Small intestine (tissue), 7 donors: Measurements from ENCODE around the gene SRP9. TPM values are rescaled to one million over a fixed set of nuclear protein-coding genes. Genes with fewer than 3 reads are reported as not detected.

Experiments used
- DNase-seq, 2 donors: peaks; one replicate each; pipeline versions ENCODE4 v3.0.0 to v3.0.0-alpha.2; 2013
- FAIRE-seq: peaks from 2 replicates; lab custom pipeline; 2012; peaks lifted over from hg19 to GRCh38; lab: Jason Lieb, UNC
- H3K27ac ChIP-seq, 3 donors: one replicate each; pipeline ENCODE4 v1.5.1; 2013; ENCODE audit warnings: low read length in 2 of 3, mild to moderate bottlenecking in 2 of 3, control low read depth in 1 of 3, inconsistent platforms in 1 of 3, low read depth in 1 of 3, moderate library complexity in 1 of 3
- H3K27me3 ChIP-seq, 3 donors: one replicate each; pipeline ENCODE4 v1.6.1; 2013; ENCODE audit warnings: low read length in 3 of 3, inconsistent platforms in 1 of 3; ENCODE audit not compliant: control insufficient read depth in 3 of 3, insufficient read depth in 3 of 3
- H3K36me3 ChIP-seq, 3 donors: one replicate each; pipeline ENCODE4 v1.6.1; 2013; ENCODE audit warnings: low read length in 3 of 3, inconsistent platforms in 1 of 3, low read depth in 1 of 3, mild to moderate bottlenecking in 1 of 3, moderate library complexity in 1 of 3; ENCODE audit not compliant: control insufficient read depth in 3 of 3, insufficient read depth in 2 of 3
- H3K4me1 ChIP-seq, 3 donors: one replicate each; pipeline ENCODE4 v1.6.1; 2013; ENCODE audit warnings: low read length in 2 of 3, inconsistent platforms in 1 of 3, low read depth in 1 of 3, mild to moderate bottlenecking in 1 of 3, moderate library complexity in 1 of 3; ENCODE audit not compliant: control insufficient read depth in 3 of 3, insufficient read depth in 2 of 3
- H3K4me3 ChIP-seq, 3 donors: one replicate each; pipeline ENCODE4 v1.5.1; 2013; ENCODE audit warnings: low read length in 3 of 3, control low read depth in 1 of 3, inconsistent platforms in 1 of 3, low read depth in 1 of 3, mild to moderate bottlenecking in 1 of 3, moderate library complexity in 1 of 3
- H3K9me3 ChIP-seq, 2 donors: one replicate each; pipeline ENCODE4 v1.6.1; 2013; ENCODE audit warnings: low read depth in 1 of 2, low read length in 1 of 2; ENCODE audit not compliant: control insufficient read depth in 2 of 2, insufficient read depth in 1 of 2
- WGBS, 3 donors: extraction: QIAGEN DNeasy Blood & Tissue Kit; methylation state at CpG; one replicate each; pipeline ENCODE4 v1.1.7; 2013; 5-methylcytosine and 5-hydroxymethylcytosine counted together
- polyA plus RNA-seq, 4 donors: library from polyadenylated mRNA; stranded (reverse) in 3 of 4; unstranded in 1 of 4; fragments of 200-250 nt in 3 of 4; fragments of 120-200 nt in 1 of 4; gene quantifications; one replicate each; pipeline versions ENCODE4 v1.2.1 to v1.2.3, GENCODE V29; 2013
- donor health status: healthy with polysubstance abuse.
- donor health status: control.
- donor health status: control.
- donor health status: Bipolar disorder and iron deficiency.
- donor health status: healthy.

Gene SRP9
- polyA plus RNA-seq, 4 donors = 219 to 331 (median 289) TPM

DNA sequence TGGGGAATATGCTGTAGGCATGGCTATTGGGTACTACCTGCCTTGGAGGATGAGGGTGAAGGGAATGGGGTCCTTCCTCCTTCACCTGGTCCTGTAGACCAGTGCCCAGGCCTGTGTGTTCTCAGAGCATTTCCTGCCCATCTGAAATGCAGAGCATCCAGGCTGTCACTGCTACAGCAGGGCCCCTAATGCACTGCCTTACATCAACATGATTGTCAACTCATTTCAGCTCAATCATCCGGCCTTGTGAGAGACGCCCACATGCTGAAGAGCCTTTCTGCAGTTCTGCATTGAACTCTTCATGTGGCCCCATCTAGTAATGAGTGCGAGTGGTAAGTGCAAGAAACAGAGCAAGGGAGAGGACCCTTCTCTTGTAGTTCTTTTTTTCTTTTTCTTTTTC, 39.8 kb upstream of the SRP9 start:
- H3K9me3 ChIP-seq = no peaks in the 10 kb centered on the region
- FAIRE-seq (no peak), DNase-seq (no peak)
- 87 to 93% (median 91%) methylated on average over 3 of the region's 3 CpGs for WGBS, 3 donors
- no peaks in the 10 kb centered on the region for H3K36me3 ChIP-seq
- H3K27me3 ChIP-seq = no peaks in the 10 kb centered on the region
- H3K4me1 ChIP-seq = no peaks in the 10 kb centered on the region
- H3K4me3 ChIP-seq = no peak overlapping the region
- no peak overlapping the region for H3K27ac ChIP-seq

DNA sequence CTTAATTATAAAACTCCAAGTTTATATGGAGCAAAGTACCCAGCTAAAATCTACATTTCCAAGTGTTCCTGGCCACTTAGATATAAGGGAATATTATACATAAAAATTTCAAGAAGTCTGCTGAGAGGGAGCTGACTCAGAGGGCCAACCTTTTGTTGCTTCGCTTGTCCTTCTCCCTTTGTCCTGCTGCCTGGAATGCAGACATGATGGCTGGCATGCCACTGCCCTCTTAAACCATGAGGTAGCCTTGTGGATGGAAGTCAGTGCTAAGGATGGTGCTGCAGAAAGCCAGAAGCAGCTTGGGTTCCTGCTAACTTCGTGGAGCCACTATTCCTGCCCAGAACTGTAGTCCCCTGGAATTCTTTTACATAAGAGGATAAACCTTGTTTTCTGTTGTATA, 38.9 kb upstream of the SRP9 start:
- FAIRE-seq (no peak), DNase-seq (no peak)
- H3K36me3 ChIP-seq = no peaks in the 10 kb centered on the region
- no peaks in the 10 kb centered on the region for H3K27me3 ChIP-seq
- 84 to 97% (median 87%) methylated on average over 2 of the region's 2 CpGs for WGBS, 3 donors
- no peaks in the 10 kb centered on the region for H3K9me3 ChIP-seq
- H3K4me3 ChIP-seq = no peak overlapping the region
- no peak overlapping the region for H3K27ac ChIP-seq
- H3K4me1 ChIP-seq = no peaks in the 10 kb centered on the region

DNA sequence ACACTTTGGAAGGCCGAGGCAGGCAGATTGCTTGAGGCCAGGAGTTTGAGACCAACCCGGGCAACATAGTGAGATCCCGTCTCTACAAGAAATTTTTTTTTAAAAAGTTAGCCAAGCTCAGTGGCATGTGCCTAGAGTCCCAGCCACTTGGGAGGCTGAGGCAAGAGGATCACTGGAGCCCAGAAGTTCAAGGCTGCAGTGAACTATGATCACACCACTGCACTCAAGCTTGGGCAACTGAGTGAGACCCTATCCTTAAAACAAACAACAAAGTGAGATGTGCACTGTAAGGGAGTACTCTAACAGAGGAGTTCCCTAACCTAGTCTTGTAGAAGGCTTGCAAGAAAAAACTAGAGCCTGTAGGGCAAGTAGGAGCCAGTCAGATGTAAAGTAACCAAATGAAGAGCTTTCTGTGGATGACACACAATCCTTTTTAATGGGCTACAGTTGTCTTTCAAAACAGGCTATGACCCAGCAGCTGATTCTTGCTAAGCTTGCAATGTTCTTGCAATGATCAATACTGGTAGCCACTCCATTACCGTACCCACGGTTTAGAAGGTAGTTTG, 38.0 kb upstream of the SRP9 start:
- Histone ChIP-seq H3K9me3 (no peaks in the 10 kb centered on the region), H3K27ac (no peak overlapping the region), H3K27me3 (no peaks in the 10 kb centered on the region), H3K4me3 (no peak overlapping the region), H3K36me3 (no peaks in the 10 kb centered on the region), H3K4me1 (no peaks in the 10 kb centered on the region)
- WGBS, 3 donors = 94 to 96% (median 94%) methylated on average over 5 of the region's 5 CpGs
- DNase-seq = no peak
- no peak for FAIRE-seq

DNA sequence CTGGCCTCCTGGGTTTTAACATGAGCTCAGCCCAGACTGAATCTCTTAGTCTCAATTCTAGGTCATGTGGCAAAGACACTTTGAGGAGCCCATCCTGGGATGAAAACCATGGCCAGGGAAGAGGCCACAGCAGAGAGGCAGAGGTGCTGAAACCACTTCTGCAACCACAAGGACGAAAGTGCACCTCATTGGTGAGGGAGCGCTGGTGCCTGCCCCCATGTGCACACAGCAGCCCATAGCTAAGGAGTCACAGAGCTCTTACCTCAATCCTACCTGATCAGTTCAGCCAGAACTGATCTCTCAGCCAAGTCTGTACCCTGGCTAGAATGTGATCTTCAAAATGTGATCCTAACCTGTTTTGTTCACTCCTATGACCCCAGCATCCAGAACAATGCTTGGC, 32.9 kb upstream of the SRP9 start:
- FAIRE-seq = no peak

DNA sequence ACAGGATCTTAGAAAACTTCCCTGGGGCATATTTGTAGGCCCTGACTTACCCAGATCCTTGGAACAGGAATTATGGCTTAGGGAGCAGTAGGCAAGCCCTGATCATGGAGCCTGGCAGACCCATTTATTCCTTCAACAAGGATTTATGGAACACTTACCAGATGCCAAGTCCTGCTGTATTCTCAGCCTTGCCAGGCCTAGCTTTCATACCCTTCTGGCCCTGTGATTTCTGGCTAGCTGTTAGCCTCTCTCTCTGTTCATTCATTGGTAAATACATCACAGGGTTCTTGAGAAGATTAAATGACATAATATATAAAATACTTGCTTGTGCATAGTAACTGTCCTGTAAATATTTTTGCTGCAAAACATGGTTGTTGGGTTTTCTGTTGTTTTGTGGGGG, 32.4 kb upstream of the SRP9 start:
- no peaks in the 10 kb centered on the region for H3K36me3 ChIP-seq
- no peaks in the 10 kb centered on the region for H3K27me3 ChIP-seq
- H3K4me3 ChIP-seq = no peak overlapping the region
- H3K27ac ChIP-seq = no peak overlapping the region
- FAIRE-seq (no peak), DNase-seq (no peak)
- H3K4me1 ChIP-seq = peaks cover 0 to 8% (median 4%) of the 10 kb centered on the region in 3 donors
- no peaks in the 10 kb centered on the region for H3K9me3 ChIP-seq

More for the DNA sequence above, 32.9 kb upstream of the SRP9 start:
- 84 to 95% (median 84%) methylated on average over 2 of the region's 2 CpGs for WGBS, 3 donors
- H3K9me3 ChIP-seq = no peaks in the 10 kb centered on the region
- peaks cover 0 to 8% (median 4%) of the 10 kb centered on the region in 3 donors for H3K4me1 ChIP-seq
- H3K27ac ChIP-seq = no peak overlapping the region
- H3K27me3 ChIP-seq = no peaks in the 10 kb centered on the region
- H3K4me3 ChIP-seq = no peak overlapping the region
- no peaks in the 10 kb centered on the region for H3K36me3 ChIP-seq
- DNase-seq = no peak

DNA sequence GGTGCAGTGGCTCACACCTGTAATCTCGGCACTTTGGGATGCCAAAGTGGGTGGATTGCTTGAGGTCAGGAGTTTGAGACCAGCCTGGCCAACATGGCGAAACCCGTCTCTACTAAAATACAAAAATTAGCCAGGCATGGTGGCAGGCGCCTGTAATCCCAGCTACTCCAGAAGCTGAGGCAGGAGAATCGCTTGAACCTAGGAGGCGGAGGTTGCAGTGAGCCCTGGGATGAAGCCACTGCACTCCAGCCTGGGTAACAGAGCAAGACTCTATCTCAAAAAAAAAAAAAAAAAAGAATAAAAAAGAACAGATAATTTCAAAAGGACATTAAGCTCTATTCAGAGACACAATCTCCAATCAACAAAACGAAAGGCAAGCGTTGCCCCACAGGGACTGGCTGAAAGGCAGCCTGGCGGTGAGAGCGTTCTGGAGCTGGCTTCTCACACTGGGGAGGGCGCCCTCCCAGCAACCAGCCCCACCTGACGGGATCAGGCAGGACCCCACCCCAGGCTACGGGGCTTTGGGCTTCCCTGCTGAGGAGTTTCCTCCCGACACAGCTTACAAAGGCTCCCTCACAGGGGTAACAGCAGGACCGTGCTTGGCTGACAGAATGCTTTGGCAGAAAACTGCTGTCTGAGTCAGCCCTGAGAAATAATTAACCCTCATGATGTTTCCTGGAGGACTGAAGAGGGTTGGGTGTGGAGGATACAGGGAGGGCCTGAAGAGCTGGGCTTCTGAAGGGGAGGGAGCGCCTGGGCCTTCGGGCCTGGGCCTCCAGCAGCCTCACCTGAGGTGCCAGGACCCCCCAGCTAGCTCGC, 31.1 kb upstream of the SRP9 start:
- Histone ChIP-seq H3K27me3 (no peaks in the 10 kb centered on the region), H3K4me1 (peaks cover 0 to 8% (median 4%) of the 10 kb centered on the region in 3 donors), H3K36me3 (no peaks in the 10 kb centered on the region), H3K4me3 (peak overlapping the region in 2 of 3 donors; percentile 48 to 56), H3K27ac (peak overlapping the region; percentile 74 to 96 (median 88)), H3K9me3 (no peaks in the 10 kb centered on the region)
- FAIRE-seq (no peak), DNase-seq (peak; percentile 93 to 95)
- 22 to 40% (median 34%) methylated on average over 16 to 18 of the region's 18 CpGs for WGBS, 3 donors

DNA sequence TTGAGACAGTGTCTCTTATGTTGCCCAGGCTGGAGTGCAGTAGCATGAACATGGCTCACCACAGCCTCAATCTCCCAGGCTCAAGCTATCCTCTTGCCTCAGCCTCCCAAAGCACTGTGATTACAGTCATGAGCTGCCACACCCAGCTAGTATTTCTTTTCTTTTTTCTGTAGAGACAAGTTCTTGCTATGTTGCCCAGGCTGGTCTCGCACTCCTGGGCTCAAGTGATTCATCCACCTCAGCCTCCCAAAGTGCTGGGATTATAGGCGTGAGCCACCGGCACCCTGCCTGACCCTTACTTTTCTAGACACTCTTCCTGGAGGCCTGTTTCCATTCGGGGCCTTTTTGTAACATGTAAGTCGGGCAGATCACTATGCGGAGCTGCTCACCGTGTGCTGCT, 30.1 kb upstream of the SRP9 start:
- no peak for DNase-seq
- Histone ChIP-seq H3K36me3 (no peaks in the 10 kb centered on the region), H3K27me3 (no peaks in the 10 kb centered on the region), H3K4me3 (no peak overlapping the region), H3K27ac (no peak overlapping the region), H3K9me3 (no peaks in the 10 kb centered on the region), H3K4me1 (peaks cover 0 to 8% (median 4%) of the 10 kb centered on the region in 3 donors)
- no peak for FAIRE-seq
- WGBS, 3 donors = 89 to 92% (median 89%) methylated on average over 7 of the region's 7 CpGs

DNA sequence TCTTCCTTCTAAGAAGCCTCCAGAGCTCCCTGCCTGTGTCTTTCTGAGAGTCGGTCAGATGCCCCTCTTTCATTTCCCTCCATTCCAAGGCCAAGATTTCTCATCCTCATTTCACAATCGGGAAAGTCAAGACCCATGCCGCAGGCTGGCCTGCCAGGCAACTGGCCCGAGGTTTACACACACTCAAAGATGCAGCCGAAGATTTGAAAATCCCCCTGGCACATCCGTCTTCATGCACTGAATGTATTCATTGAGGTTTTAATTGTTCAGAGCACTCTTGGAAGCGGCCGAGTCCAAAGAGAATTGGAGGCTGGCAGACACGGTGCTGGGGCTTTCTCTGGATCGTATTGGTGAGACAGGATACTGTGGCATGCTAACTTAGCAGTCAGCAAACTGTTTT, 29.1 kb upstream of the SRP9 start:
- no peak overlapping the region for H3K27ac ChIP-seq
- H3K27me3 ChIP-seq = no peaks in the 10 kb centered on the region
- FAIRE-seq = no peak
- no peaks in the 10 kb centered on the region for H3K9me3 ChIP-seq
- H3K4me3 ChIP-seq = no peak overlapping the region
- WGBS, 3 donors = 88 to 94% (median 94%) methylated on average over 10 of the region's 10 CpGs
- H3K4me1 ChIP-seq = peaks cover 0 to 8% (median 4%) of the 10 kb centered on the region in 3 donors
- H3K36me3 ChIP-seq = no peaks in the 10 kb centered on the region
- no peak for DNase-seq
